ENCODE measurements around the gene TM2D1. TPM values are rescaled to one million over a fixed set of nuclear protein-coding genes. Genes with fewer than 3 reads are reported as not detected.

The TM2D1 gene
- total and polyA plus RNA-seq, 9 of the 15 experiments (the other 6 are each of a cell fraction or from before 2014, with no cell fraction given) = 24.5 to 65.2 (median 47.7) TPM

DNA sequence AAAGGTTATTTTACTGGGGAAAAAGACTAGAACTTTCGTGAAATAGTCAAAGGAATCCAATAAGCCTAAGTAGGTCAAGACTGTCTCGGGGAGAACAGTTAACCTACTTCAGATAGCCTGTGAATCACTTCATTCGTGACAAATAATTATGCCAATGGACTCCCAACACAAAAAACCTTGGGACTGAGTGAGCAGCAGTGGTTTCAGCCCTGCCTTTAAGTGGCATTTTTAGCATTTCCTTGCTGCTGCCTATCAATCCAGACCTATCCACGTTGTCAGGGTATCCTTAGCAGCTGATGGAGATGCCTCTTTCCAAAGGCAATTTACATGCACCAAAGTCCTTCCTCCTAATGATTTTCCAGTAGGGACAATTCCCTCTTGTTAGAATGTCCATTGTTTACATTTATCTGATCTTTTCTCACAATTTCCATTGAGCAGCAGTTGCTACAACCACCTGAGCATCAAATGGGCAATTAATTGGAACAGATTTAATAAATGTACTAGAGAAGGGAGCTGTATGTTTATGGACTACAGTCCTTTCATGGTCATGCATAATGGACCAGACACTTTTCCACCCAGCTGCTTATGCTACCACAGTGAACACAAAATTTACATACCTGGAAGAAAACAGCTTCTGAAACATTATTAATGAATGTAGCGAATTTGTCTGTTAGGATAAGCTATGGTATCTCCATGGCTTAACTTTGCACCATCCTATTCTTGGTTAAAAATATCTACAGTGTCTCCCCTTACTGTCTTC, 75.8 kb downstream of the TM2D1 start:
- CTCF ChIA-PET (ENCODE audit: low intra/inter-chr PET ratio) = no interaction called here
- BruUV-seq (replicated peaks) = no TSS peak

More for the DNA sequence above, 75.8 kb downstream of the TM2D1 start:
- no peaks in the 10 kb centered on the region for H3K79me2 ChIP-seq (ENCODE audit: control insufficient read depth, insufficient read depth, low read length)
- H3K4me3 ChIP-seq = no peak overlapping the region
- TF ChIP-seq RBM39 (optimal IDR thresholded peaks at IDR 0.05; ENCODE audit: low read depth, low read length) = no peak
- TF ChIP-seq ZNF583 (CRISPR knock-in tag; IDR thresholded peaks at IDR 0.05) = no peak
- TF ChIP-seq PHB2 (IDR thresholded peaks at IDR 0.05; ENCODE audit: low read depth) = no peak
- TF ChIP-seq, protein P1, sequence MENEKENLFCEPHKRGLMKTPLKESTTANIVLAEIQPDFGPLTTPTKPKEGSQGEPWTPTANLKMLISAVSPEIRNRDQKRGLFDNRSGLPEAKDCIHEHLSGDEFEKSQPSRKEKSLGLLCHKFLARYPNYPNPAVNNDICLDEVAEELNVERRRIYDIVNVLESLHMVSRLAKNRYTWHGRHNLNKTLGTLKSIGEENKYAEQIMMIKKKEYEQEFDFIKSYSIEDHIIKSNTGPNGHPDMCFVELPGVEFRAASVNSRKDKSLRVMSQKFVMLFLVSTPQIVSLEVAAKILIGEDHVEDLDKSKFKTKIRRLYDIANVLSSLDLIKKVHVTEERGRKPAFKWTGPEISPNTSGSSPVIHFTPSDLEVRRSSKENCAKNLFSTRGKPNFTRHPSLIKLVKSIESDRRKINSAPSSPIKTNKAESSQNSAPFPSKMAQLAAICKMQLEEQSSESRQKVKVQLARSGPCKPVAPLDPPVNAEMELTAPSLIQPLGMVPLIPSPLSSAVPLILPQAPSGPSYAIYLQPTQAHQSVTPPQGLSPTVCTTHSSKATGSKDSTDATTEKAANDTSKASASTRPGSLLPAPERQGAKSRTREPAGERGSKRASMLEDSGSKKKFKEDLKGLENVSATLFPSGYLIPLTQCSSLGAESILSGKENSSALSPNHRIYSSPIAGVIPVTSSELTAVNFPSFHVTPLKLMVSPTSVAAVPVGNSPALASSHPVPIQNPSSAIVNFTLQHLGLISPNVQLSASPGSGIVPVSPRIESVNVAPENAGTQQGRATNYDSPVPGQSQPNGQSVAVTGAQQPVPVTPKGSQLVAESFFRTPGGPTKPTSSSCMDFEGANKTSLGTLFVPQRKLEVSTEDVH (IDR thresholded peaks at IDR 0.05; ENCODE audit: low read depth, partially characterized antibody) = no peak
- no peak for TF ChIP-seq NFXL1 (CRISPR knock-in tag; IDR thresholded peaks at IDR 0.05)
- no peak for TF ChIP-seq CCNT2 (IDR thresholded peaks at IDR 0.05; ENCODE audit: borderline replicate concordance, extremely low read depth, insufficient read length, low read depth, low read length)
- TF ChIP-seq E2F3 (CRISPR knock-in tag; IDR thresholded peaks at IDR 0.05) = no peak
- TF ChIP-seq ATF7 (IDR thresholded peaks at IDR 0.05) = no peak
- no peak for TF ChIP-seq ERF (CRISPR knock-in tag; IDR thresholded peaks at IDR 0.05)
- no peak for TF ChIP-seq MTA1 (IDR thresholded peaks at IDR 0.05; ENCODE audit: borderline replicate concordance)
- no peak for TF ChIP-seq SP1 (CRISPR knock-in tag; IDR thresholded peaks at IDR 0.05)
- TF ChIP-seq DMBX1 (CRISPR knock-in tag; IDR thresholded peaks at IDR 0.05; ENCODE audit: borderline replicate concordance) = no peak
- TF ChIP-seq NONO (IDR thresholded peaks at IDR 0.05; ENCODE audit: low read depth in 2 of 2, low read length in 1 of 2) = no peak
- no peak for TF ChIP-seq ZNF780A (CRISPR knock-in tag; IDR thresholded peaks at IDR 0.05)
- TF ChIP-seq, protein P2, sequence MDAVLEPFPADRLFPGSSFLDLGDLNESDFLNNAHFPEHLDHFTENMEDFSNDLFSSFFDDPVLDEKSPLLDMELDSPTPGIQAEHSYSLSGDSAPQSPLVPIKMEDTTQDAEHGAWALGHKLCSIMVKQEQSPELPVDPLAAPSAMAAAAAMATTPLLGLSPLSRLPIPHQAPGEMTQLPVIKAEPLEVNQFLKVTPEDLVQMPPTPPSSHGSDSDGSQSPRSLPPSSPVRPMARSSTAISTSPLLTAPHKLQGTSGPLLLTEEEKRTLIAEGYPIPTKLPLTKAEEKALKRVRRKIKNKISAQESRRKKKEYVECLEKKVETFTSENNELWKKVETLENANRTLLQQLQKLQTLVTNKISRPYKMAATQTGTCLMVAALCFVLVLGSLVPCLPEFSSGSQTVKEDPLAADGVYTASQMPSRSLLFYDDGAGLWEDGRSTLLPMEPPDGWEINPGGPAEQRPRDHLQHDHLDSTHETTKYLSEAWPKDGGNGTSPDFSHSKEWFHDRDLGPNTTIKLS (IDR thresholded peaks at IDR 0.05; ENCODE audit: borderline replicate concordance, low read depth) = no peak
- no peak for TF ChIP-seq TCFL5 (CRISPR knock-in tag; conservative IDR thresholded peaks at IDR 0.05)
- TF ChIP-seq, protein P3, sequence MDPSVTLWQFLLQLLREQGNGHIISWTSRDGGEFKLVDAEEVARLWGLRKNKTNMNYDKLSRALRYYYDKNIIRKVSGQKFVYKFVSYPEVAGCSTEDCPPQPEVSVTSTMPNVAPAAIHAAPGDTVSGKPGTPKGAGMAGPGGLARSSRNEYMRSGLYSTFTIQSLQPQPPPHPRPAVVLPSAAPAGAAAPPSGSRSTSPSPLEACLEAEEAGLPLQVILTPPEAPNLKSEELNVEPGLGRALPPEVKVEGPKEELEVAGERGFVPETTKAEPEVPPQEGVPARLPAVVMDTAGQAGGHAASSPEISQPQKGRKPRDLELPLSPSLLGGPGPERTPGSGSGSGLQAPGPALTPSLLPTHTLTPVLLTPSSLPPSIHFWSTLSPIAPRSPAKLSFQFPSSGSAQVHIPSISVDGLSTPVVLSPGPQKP (CRISPR knock-in tag; IDR thresholded peaks at IDR 0.05) = no peak
- no peak for TF ChIP-seq ZNF217 (CRISPR knock-in tag; IDR thresholded peaks at IDR 0.05)
- no peak for DNase-seq (ENCODE audit: extremely low read depth in 1 of 4, low spot score in 3 of 4)
- H3K27ac ChIP-seq (ENCODE audit: extremely low read depth, low read depth, low read length) = no peak overlapping the region
- no peaks in the 10 kb centered on the region for H4K20me1 ChIP-seq (replicated peaks; ENCODE audit: control insufficient read depth, insufficient read depth, low read length)
- 4% methylated on average over 5 of the region's 5 CpGs for WGBS (ENCODE audit: insufficient coverage, low coverage, missing lambda C conversion rate)
- H2AFZ ChIP-seq (ENCODE audit: low read depth, low read length) = no peak overlapping the region
- H3K4me1 ChIP-seq (replicated peaks in 1 of 2; ENCODE audit: control insufficient read depth in 2 of 2, insufficient read depth in 2 of 2, low read length in 2 of 2) = peaks cover 0 to 3% of the 10 kb centered on the region in 2 experiments; a peak in 1 of 5 replicates
- H3K36me3 ChIP-seq (ENCODE audit: control insufficient read depth, insufficient read depth, low read length) = no peaks in the 10 kb centered on the region
- no peak for FAIRE-seq
- no peaks in the 10 kb centered on the region for H3K9me3 ChIP-seq (replicated peaks; ENCODE audit: control insufficient read depth, insufficient read depth, low read depth, low read length)
- no peaks in the 10 kb centered on the region for H3K9me1 ChIP-seq (ENCODE audit: control insufficient read depth, insufficient read depth, low read length)
- intact Hi-C loops (cut with micrococcal nuclease) (no loop called here), in situ Hi-C loops (cut with MboI) (no loop called here)
- H3K9ac ChIP-seq (ENCODE audit: insufficient read depth in 1 of 2, low read depth in 2 of 2, low read length in 2 of 2) = no peak overlapping the region
- no peak for ATAC-seq
- H3K4me2 ChIP-seq (ENCODE audit: insufficient read depth, low read length) = no peak overlapping the region
- H3K27me3 ChIP-seq (ENCODE audit: control insufficient read depth in 2 of 2, insufficient read depth in 2 of 2, low read length in 2 of 2) = peaks cover 7 to 13% of the 10 kb centered on the region in 2 experiments; a peak in 4 of 5 replicates
- POLR2A ChIA-PET = interaction anchor here (0.8 kb wide), 1 partner anchor 14 kb away, joined by 3 read pairs; no protein-coding TSS in a partner anchor

Data from K562 (cell line).